Measurements from ENCODE around the gene NXPH1. TPM values are rescaled to one million over a fixed set of nuclear protein-coding genes. Genes with fewer than 3 reads are reported as not detected.

NXPH1 gene
- polyA plus RNA-seq, 1 donor from 2014 or later: 15.9 TPM

DNA sequence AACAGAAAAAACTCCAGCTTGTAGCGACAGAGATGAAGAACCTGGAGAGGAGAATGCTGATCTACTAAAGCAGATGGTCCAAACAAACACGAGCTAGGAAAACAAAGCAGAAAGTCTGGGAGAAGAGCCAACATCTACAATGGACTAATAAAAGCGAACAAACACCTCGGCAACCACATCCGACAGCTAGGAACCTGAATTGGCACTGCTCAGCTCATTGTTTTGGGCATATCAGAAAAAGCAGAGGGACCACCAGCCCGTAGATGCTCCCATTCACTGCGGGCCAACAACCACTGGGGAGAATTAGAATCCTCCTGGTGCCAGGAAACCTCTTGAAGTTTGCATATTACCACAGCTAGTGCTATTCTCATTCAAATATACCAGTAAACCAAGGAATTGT is 204.7 kb downstream of the NXPH1 start:
- Histone ChIP-seq H3K27me3 (ENCODE audit: insufficient read depth, low read depth, low read length) (no peaks in the 10 kb centered on the region), H3K4me3 (ENCODE audit: low read length) (no peak overlapping the region), H3K9ac (ENCODE audit: low read length) (no peak overlapping the region), H3K36me3 (ENCODE audit: insufficient read depth, low read length) (no peaks in the 10 kb centered on the region), H3K4me2 (ENCODE audit: low read length) (no peak overlapping the region), H3K9me2 (ENCODE audit: insufficient read depth, low read length) (no peaks in the 10 kb centered on the region), H3K27ac (ENCODE audit: low read length) (no peak overlapping the region), H3F3A (ENCODE audit: insufficient read depth, low read length, poor library complexity, severe bottlenecking) (no peaks in the 10 kb centered on the region), H3K79me2 (replicated peaks; ENCODE audit: insufficient read depth, low read length) (no peaks in the 10 kb centered on the region), H3K9me3 (ENCODE audit: low read length) (no peaks in the 10 kb centered on the region), H4K20me1 (ENCODE audit: insufficient read depth) (no peaks in the 10 kb centered on the region), H2AFZ (ENCODE audit: low read depth, low read length) (no peak overlapping the region)
- no peak for TF ChIP-seq EZH2 (IDR thresholded peaks at IDR 0.05; ENCODE audit: borderline replicate concordance, insufficient read depth, low read length, poor library complexity, severe bottlenecking)
- TF ChIP-seq, protein P1, sequence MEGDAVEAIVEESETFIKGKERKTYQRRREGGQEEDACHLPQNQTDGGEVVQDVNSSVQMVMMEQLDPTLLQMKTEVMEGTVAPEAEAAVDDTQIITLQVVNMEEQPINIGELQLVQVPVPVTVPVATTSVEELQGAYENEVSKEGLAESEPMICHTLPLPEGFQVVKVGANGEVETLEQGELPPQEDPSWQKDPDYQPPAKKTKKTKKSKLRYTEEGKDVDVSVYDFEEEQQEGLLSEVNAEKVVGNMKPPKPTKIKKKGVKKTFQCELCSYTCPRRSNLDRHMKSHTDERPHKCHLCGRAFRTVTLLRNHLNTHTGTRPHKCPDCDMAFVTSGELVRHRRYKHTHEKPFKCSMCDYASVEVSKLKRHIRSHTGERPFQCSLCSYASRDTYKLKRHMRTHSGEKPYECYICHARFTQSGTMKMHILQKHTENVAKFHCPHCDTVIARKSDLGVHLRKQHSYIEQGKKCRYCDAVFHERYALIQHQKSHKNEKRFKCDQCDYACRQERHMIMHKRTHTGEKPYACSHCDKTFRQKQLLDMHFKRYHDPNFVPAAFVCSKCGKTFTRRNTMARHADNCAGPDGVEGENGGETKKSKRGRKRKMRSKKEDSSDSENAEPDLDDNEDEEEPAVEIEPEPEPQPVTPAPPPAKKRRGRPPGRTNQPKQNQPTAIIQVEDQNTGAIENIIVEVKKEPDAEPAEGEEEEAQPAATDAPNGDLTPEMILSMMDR (IDR thresholded peaks at IDR 0.05; ENCODE audit: poor library complexity, severe bottlenecking): no peak
- no peak for TF ChIP-seq RAD21 (conservative IDR thresholded peaks at IDR 0.05)
- no peak for TF ChIP-seq SMC3 (conservative IDR thresholded peaks at IDR 0.05; ENCODE audit: poor library complexity)
- no peak for TF ChIP-seq EP300 (conservative IDR thresholded peaks at IDR 0.05; ENCODE audit: poor library complexity, severe bottlenecking)
- TF ChIP-seq POLR2AphosphoS5 (IDR thresholded peaks at IDR 0.05): no peak
- TF ChIP-seq, protein P2, sequence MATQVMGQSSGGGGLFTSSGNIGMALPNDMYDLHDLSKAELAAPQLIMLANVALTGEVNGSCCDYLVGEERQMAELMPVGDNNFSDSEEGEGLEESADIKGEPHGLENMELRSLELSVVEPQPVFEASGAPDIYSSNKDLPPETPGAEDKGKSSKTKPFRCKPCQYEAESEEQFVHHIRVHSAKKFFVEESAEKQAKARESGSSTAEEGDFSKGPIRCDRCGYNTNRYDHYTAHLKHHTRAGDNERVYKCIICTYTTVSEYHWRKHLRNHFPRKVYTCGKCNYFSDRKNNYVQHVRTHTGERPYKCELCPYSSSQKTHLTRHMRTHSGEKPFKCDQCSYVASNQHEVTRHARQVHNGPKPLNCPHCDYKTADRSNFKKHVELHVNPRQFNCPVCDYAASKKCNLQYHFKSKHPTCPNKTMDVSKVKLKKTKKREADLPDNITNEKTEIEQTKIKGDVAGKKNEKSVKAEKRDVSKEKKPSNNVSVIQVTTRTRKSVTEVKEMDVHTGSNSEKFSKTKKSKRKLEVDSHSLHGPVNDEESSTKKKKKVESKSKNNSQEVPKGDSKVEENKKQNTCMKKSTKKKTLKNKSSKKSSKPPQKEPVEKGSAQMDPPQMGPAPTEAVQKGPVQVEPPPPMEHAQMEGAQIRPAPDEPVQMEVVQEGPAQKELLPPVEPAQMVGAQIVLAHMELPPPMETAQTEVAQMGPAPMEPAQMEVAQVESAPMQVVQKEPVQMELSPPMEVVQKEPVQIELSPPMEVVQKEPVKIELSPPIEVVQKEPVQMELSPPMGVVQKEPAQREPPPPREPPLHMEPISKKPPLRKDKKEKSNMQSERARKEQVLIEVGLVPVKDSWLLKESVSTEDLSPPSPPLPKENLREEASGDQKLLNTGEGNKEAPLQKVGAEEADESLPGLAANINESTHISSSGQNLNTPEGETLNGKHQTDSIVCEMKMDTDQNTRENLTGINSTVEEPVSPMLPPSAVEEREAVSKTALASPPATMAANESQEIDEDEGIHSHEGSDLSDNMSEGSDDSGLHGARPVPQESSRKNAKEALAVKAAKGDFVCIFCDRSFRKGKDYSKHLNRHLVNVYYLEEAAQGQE (IDR thresholded peaks at IDR 0.05; ENCODE audit: borderline replicate concordance): no peak
- TF ChIP-seq TAF1 (IDR thresholded peaks at IDR 0.05; ENCODE audit: low read depth): no peak
- TF ChIP-seq MXI1 (conservative IDR thresholded peaks at IDR 0.05; ENCODE audit: poor library complexity, severe bottlenecking): no peak

DNA sequence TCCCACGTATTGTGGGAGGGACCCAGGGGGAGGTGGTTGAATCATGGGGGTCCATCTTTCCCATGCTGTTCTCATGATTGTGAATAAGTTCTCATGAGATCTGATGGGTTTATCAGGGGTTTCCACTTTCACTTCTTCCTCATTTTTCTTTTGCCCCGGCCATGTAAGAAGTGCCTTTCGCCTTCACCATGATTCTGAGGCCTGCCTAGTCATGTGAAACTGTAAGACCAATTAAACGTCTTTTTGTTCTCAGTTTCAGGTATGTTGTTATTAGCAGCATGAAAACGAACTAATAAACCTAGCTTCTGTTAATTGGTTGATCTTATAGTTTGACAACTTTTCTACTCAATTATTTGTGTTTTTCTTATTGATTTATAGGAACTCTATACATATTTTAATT is 206.3 kb downstream of the NXPH1 start:
- Histone ChIP-seq H4K20me1 (ENCODE audit: insufficient read depth) (no peaks in the 10 kb centered on the region), H3K4me2 (ENCODE audit: low read length) (no peak overlapping the region), H3K9ac (ENCODE audit: low read length) (no peak overlapping the region), H3K4me3 (ENCODE audit: low read length) (no peak overlapping the region), H3K9me3 (ENCODE audit: low read length) (no peaks in the 10 kb centered on the region), H3K27me3 (ENCODE audit: insufficient read depth, low read depth, low read length) (no peaks in the 10 kb centered on the region), H3K79me2 (replicated peaks; ENCODE audit: insufficient read depth, low read length) (no peaks in the 10 kb centered on the region), H3K27ac (ENCODE audit: low read length) (no peak overlapping the region), H3K36me3 (ENCODE audit: insufficient read depth, low read length) (no peaks in the 10 kb centered on the region), H3K9me2 (ENCODE audit: insufficient read depth, low read length) (no peaks in the 10 kb centered on the region), H3F3A (ENCODE audit: insufficient read depth, low read length, poor library complexity, severe bottlenecking) (no peaks in the 10 kb centered on the region), H2AFZ (ENCODE audit: low read depth, low read length) (no peak overlapping the region)
- TF ChIP-seq, protein P2 (IDR thresholded peaks at IDR 0.05; ENCODE audit: borderline replicate concordance): no peak
- TF ChIP-seq SMC3 (conservative IDR thresholded peaks at IDR 0.05; ENCODE audit: poor library complexity) (no peak), EP300 (conservative IDR thresholded peaks at IDR 0.05; ENCODE audit: poor library complexity, severe bottlenecking) (no peak)

Data from neural cell (in vitro differentiated cells).